GM12891 (cell line): ENCODE data around the gene ABI2.

Source experiments
- PAX5 ChIP-seq: IDR thresholded peaks from 2 replicates; pipeline ENCODE4 v1.6.1; 2011; ENCODE audit warnings: low read length, moderate library complexity, mild to moderate bottlenecking; ENCODE audit not compliant: insufficient read depth, severe bottlenecking
- POLR2A ChIP-seq: IDR thresholded peaks from 2 replicates; pipeline ENCODE4 v1.6.1; 2011; ENCODE audit warnings: low read depth, low read length, control low read depth

DNA sequence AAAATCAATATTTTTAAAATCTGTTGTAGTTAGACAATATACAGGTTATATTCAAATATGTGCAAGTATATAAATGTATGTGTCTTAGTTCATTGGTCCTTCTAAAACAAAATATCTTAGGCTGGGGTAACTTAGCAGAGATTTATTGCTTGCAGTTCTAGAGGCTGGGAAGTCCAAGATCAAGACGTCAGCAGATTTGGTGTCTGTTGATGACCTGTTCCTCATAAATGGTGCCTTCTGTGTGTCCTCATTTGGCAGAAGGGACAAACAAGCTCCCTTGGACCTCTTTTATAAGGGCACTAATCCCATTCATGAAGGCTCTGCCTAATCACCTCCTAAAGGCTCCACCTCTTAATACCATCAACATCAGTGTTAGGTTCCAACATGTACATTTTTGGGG, 31.3 kb downstream of the ABI2 start:
- no peak for TF ChIP-seq POLR2A
- TF ChIP-seq PAX5, result no peak
